CD4-positive, alpha-beta memory T cell (primary cell): Measurements from ENCODE around the gene ECE1. TPM values are rescaled to one million over a fixed set of nuclear protein-coding genes. Genes with fewer than 3 reads are reported as not detected.
A peak's percentile ranks its signal among the peaks of the same experiment; 100 is the strongest.

Source experiments
- CTCF ChIA-PET: fragments of 350-600 bp; sonication (Branson Sonifier 250); formaldehyde crosslinking; loops from one replicate; lab custom pipeline; 2021; ENCODE audit warnings: inconsistent platforms; ENCODE audit not compliant: partially characterized antibody; lab: Charles Lee
- POLR2A ChIA-PET: fragments of 350-600 bp; sonication (Branson Sonifier 250); formaldehyde crosslinking; loops from one replicate; lab custom pipeline; 2021; ENCODE audit not compliant: partially characterized antibody; lab: Charles Lee
- DNase-seq, 5 donors: peaks; one replicate each; pipeline versions ENCODE4 v3.0.0 to v3.0.0-alpha.2; 2020 to 2022; ENCODE audit warnings: mixed read lengths in 1 of 5
- H3K27ac ChIP-seq: one replicate; pipeline ENCODE4 v1.7.0; 2013; ENCODE audit warnings: low read depth, low read length
- H3K27me3 ChIP-seq: 2 replicates; pipeline ENCODE4 v1.7.0; 2013; ENCODE audit warnings: mild to moderate bottlenecking, low read length, moderate library complexity; ENCODE audit not compliant: insufficient read depth
- H3K36me3 ChIP-seq: 2 replicates; pipeline ENCODE4 v1.7.0; 2013; ENCODE audit warnings: mild to moderate bottlenecking, low read length, moderate library complexity; ENCODE audit not compliant: insufficient read depth
- H3K4me1 ChIP-seq: 2 replicates; pipeline ENCODE4 v1.7.0; 2013; ENCODE audit warnings: mild to moderate bottlenecking, low read length, moderate library complexity; ENCODE audit not compliant: insufficient read depth
- H3K4me3 ChIP-seq, 2 donors: one replicate each; pipeline ENCODE4 v1.7.0; 2013; ENCODE audit warnings: low read length in 2 of 2, mild to moderate bottlenecking in 1 of 2
- H3K9me3 ChIP-seq, 2 donors: one replicate each; pipeline ENCODE4 v1.7.0; 2013; ENCODE audit warnings: low read length in 2 of 2, control low read depth in 1 of 2; ENCODE audit not compliant: control insufficient read depth in 1 of 2
- H3K27ac Mint-ChIP-seq, 7 donors: one replicate each; pipeline ENCODE4 v1.8.0; 2020 to 2021; ENCODE audit warnings: mixed read lengths in 7 of 7, mild to moderate bottlenecking in 6 of 7, inconsistent platforms in 3 of 7, moderate library complexity in 3 of 7
- H3K27me3 Mint-ChIP-seq, 2 donors: one replicate each; pipeline ENCODE4 v1.8.0; 2020 to 2021; ENCODE audit warnings: mixed read lengths in 2 of 2
- H3K36me3 Mint-ChIP-seq, 2 donors: one replicate each; pipeline ENCODE4 v1.8.0; 2020 to 2021; ENCODE audit warnings: mixed read lengths in 2 of 2, inconsistent platforms in 1 of 2, mild to moderate bottlenecking in 1 of 2
- H3K4me1 Mint-ChIP-seq, 4 donors: one replicate each; pipeline ENCODE4 v1.8.0; 2020 to 2021; ENCODE audit warnings: mixed read lengths in 4 of 4, mild to moderate bottlenecking in 1 of 4
- H3K4me3 Mint-ChIP-seq, 8 donors: one replicate each; pipeline ENCODE4 v1.8.0; 2020 to 2021; ENCODE audit warnings: mixed read lengths in 8 of 8, mild to moderate bottlenecking in 7 of 8, moderate library complexity in 6 of 8, inconsistent platforms in 3 of 8
- H3K9me3 Mint-ChIP-seq, 8 donors: one replicate each; pipeline ENCODE4 v1.8.0; 2020 to 2021; ENCODE audit warnings: mixed read lengths in 8 of 8, mild to moderate bottlenecking in 5 of 8, inconsistent platforms in 3 of 8, moderate library complexity in 1 of 8
- intact Hi-C: fragments of 100-400 bp; cut with micrococcal nuclease; formaldehyde crosslinking; loops from one replicate; pipeline ENCODE4 v1.15.1; 2023
- polyA plus RNA-seq, 2 donors: library from polyadenylated mRNA; unstranded; fragments of 300-500 nt; fragmentation: Illumina TruSeq; gene quantifications; one replicate each; pipeline ENCODE4 v1.2.3, GENCODE V29; 2021
- total RNA-seq, 2 experiments: library from RNA; stranded (reverse); gene quantifications; one replicate each; pipeline ENCODE4 v1.2.3, GENCODE V29; 2021

ECE1 gene
- total and polyA plus RNA-seq, 4 experiments from 2014 or later: 10.0 to 104 (median 75.6) TPM

- no peaks in the 10 kb centered on the region for H3K9me3 Mint-ChIP-seq
- peaks cover 4 to 13% of the 10 kb centered on the region in 2 donors for H3K36me3 Mint-ChIP-seq
Observed at GRCh38 chr1:21332554-21333311, 42.5 kb upstream of the ECE1 start.

DNA sequence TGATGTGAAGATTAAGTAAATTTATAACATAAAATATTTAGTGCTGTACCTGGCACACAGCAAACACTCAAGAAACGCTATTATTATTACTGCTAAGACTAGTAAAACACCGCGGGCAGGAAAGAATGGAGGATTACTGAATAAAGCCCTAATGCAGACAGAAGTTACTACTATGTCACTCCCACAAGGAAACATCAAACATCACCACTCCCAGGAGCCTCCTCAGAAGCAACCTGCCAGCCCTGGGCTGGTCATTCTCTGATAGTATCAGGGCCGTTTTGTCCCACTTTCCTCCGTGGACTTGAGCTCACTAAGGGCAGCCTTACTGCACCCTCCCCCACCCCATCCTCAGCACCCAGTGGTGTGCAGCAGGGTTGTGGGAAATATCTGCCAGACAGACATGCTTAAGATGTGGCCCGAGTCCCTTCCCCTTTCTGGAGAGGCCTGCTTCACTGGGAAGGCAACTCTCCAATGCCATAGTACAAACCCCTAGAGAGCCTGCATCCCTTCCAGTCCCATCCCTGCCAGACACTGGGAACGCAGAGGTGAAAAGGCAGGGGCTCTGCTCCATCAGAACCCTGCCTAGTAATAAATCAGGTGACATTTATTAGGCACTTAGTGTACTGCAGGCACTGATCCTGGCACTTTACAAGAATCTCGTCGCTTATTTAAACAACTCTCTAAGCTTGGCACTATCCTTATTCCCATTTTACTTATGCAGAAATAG is 41.7 kb upstream of the ECE1 start:
- H3K4me3 ChIP-seq: no peak overlapping the region
- H3K27me3 ChIP-seq: no peaks in the 10 kb centered on the region
- Mint-ChIP-seq H3K4me3 (peak overlapping the region in 2 of 8 donors; percentile 23 to 36), H3K9me3 (no peaks in the 10 kb centered on the region), H3K36me3 (peaks cover 4 to 13% of the 10 kb centered on the region in 2 donors), H3K27ac (peak overlapping the region; percentile 74 to 92 (median 87)), H3K4me1 (peaks cover 57 to 97% (median 77%) of the 10 kb centered on the region in 4 donors), H3K27me3 (no peaks in the 10 kb centered on the region)
- POLR2A ChIA-PET: interaction anchor here (0.8 to 11.8 kb wide), 5 partner anchors 8 to 76 kb away, joined by 3 to 267 read pairs (median 4); partner anchors contain the start of gene ECE1
- H3K4me1 ChIP-seq: peaks cover 81% of the 10 kb centered on the region
- H3K9me3 ChIP-seq: no peaks in the 10 kb centered on the region
- peak overlapping the region; percentile 14 for H3K27ac ChIP-seq
- DNase-seq: no peak
- H3K36me3 ChIP-seq: peaks cover 3% of the 10 kb centered on the region
- CTCF ChIA-PET: interaction anchor here (6.6 to 8.1 kb wide), 2 partner anchors 9 to 62 kb away, joined by 64 to 100 read pairs; no protein-coding TSS in a partner anchor
- intact Hi-C loops: no loop called here

More at GRCh38 chr1:21332554-21333311, 42.5 kb upstream of the ECE1 start:
- Mint-ChIP-seq H3K27ac (peak overlapping the region; percentile 85 to 92 (median 88)), H3K4me1 (peaks cover 62 to 97% (median 78%) of the 10 kb centered on the region in 4 donors), H3K27me3 (no peaks in the 10 kb centered on the region), H3K4me3 (peak overlapping the region in 3 of 8 donors; percentile 3 to 43 (median 36))
- no peak overlapping the region for H3K27ac ChIP-seq
- peaks cover 86% of the 10 kb centered on the region for H3K4me1 ChIP-seq
- intact Hi-C loops: no loop called here
- CTCF ChIA-PET: interaction anchor here (1.4 to 8.1 kb wide), 8 partner anchors 10 to 78 kb away, joined by 4 to 100 read pairs (median 14); partner anchors contain the start of gene ECE1
- no peak overlapping the region for H3K4me3 ChIP-seq
- H3K36me3 ChIP-seq: peaks cover 3% of the 10 kb centered on the region
- POLR2A ChIA-PET: interaction anchor here (0.8 to 11.8 kb wide), 7 partner anchors 9 to 692 kb away, joined by 3 to 267 read pairs (median 4); partner anchors contain the start of gene ECE1
- H3K27me3 ChIP-seq: no peaks in the 10 kb centered on the region
- no peak for DNase-seq
- no peaks in the 10 kb centered on the region for H3K9me3 ChIP-seq

DNA sequence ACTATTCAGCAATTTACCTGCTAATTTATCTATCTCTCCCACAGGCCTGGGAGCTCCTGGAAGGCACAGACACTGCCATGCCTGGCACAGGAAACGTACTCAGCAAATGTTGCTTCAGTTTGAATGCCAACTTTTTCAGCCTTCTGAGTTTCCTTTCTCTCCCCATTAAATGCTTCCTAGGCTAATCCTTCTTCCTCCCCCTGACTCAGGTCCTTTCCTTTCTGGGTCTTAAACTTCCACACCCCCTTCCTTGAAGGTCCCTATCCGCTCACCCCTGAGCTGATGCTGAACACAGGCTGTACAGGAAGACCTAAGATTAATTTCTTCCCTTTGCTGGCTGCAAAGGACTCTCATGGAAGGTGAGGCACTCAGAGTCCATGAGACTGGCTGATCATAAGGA is 40.3 kb upstream of the ECE1 start:
- Mint-ChIP-seq H3K4me1 (peaks cover 60 to 97% (median 82%) of the 10 kb centered on the region in 4 donors), H3K4me3 (peak overlapping the region in 7 of 8 donors; percentile 29 to 79 (median 58)), H3K9me3 (no peaks in the 10 kb centered on the region), H3K27me3 (no peaks in the 10 kb centered on the region), H3K36me3 (peaks cover 4 to 14% of the 10 kb centered on the region in 2 donors), H3K27ac (peak overlapping the region; percentile 23 to 92 (median 88))
- intact Hi-C loops: no loop called here
- ChIA-PET POLR2A (interaction anchor here (0.6 to 11.8 kb wide), 5 partner anchors 10 to 50 kb away, joined by 3 to 267 read pairs (median 3); partner anchors contain the start of gene ECE1), CTCF (interaction anchor here (1.2 to 2.6 kb wide), 8 partner anchors 8 to 99 kb away, joined by 3 to 17 read pairs (median 4); no protein-coding TSS in a partner anchor)
- peak overlapping the region; percentile 2 for H3K27ac ChIP-seq
- H3K4me1 ChIP-seq: peaks cover 81% of the 10 kb centered on the region
- peaks cover 3% of the 10 kb centered on the region for H3K36me3 ChIP-seq
- no peaks in the 10 kb centered on the region for H3K9me3 ChIP-seq
- DNase-seq: no peak
- H3K27me3 ChIP-seq: no peaks in the 10 kb centered on the region
- H3K4me3 ChIP-seq: no peak overlapping the region

GRCh38 chr1:21329209-21329844 is 39.1 kb upstream of the ECE1 start:
- DNase-seq: peak in 3 of 5 donors; percentile 55 to 66 (median 58)
- H3K4me3 ChIP-seq: no peak overlapping the region
- H3K27me3 Mint-ChIP-seq: no peaks in the 10 kb centered on the region
- H3K27ac ChIP-seq: peak overlapping the region; percentile 7
- H3K4me1 ChIP-seq: peaks cover 81% of the 10 kb centered on the region
- no peaks in the 10 kb centered on the region for H3K9me3 Mint-ChIP-seq
- peak overlapping the region; percentile 65 to 96 (median 92) for H3K27ac Mint-ChIP-seq
- no peaks in the 10 kb centered on the region for H3K9me3 ChIP-seq
- H3K27me3 ChIP-seq: no peaks in the 10 kb centered on the region
- peak overlapping the region in 7 of 8 donors; percentile 37 to 80 (median 67) for H3K4me3 Mint-ChIP-seq
- CTCF ChIA-PET: interaction anchor here (1.2 to 2.6 kb wide), 5 partner anchors 10 to 98 kb away, joined by 3 to 17 read pairs (median 3); no protein-coding TSS in a partner anchor
- POLR2A ChIA-PET: interaction anchor here (1.5 to 11.8 kb wide), 3 partner anchors 16 to 59 kb away, joined by 4 to 267 read pairs (median 6); partner anchors contain the start of gene ECE1
- peaks cover 3% of the 10 kb centered on the region for H3K36me3 ChIP-seq
- peaks cover 4 to 16% of the 10 kb centered on the region in 2 donors for H3K36me3 Mint-ChIP-seq
- intact Hi-C loops: no loop called here
- peaks cover 62 to 97% (median 83%) of the 10 kb centered on the region in 4 donors for H3K4me1 Mint-ChIP-seq

- ChIA-PET POLR2A (interaction anchor here (0.8 to 11.3 kb wide), 3 partner anchors 17 to 47 kb away, joined by 4 to 309 read pairs (median 35); partner anchors contain the start of gene ECE1), CTCF (interaction anchor here (5.5 to 9.1 kb wide), 3 partner anchors 28 to 57 kb away, joined by 43 to 86 read pairs (median 53); no protein-coding TSS in a partner anchor)
- Mint-ChIP-seq H3K4me1 (peaks cover 53 to 97% (median 82%) of the 10 kb centered on the region in 4 donors), H3K27ac (peak overlapping the region; percentile 70 to 92 (median 88)), H3K36me3 (peaks cover 4 to 16% of the 10 kb centered on the region in 2 donors), H3K4me3 (peak overlapping the region in 4 of 8 donors; percentile 5 to 47 (median 16)), H3K9me3 (no peaks in the 10 kb centered on the region), H3K27me3 (no peaks in the 10 kb centered on the region)
- Histone ChIP-seq H3K36me3 (peaks cover 3% of the 10 kb centered on the region), H3K4me3 (no peak overlapping the region), H3K4me1 (peaks cover 82% of the 10 kb centered on the region), H3K27me3 (no peaks in the 10 kb centered on the region), H3K9me3 (no peaks in the 10 kb centered on the region), H3K27ac (no peak overlapping the region)
- DNase-seq: no peak
- intact Hi-C loops: no loop called here
Observed at GRCh38 chr1:21327566-21328323, 37.5 kb upstream of the ECE1 start.
